ENCODE measurements around the gene SAMD11. TPM values are rescaled to one million over a fixed set of nuclear protein-coding genes. Genes with fewer than 3 reads are reported as not detected.

SAMD11 gene
- polyA plus RNA-seq, 1 of the 3 experiments (the other 2 are of a cell fraction): 2.1 TPM

GRCh38 chr1:951364-951763 is 27.6 kb downstream of the SAMD11 start:
- ChIA-PET POLR2A (no interaction called here), CTCF (interaction anchor here (0.5 to 1.5 kb wide), 10 partner anchors 11 to 56 kb away, joined by 3 to 12 read pairs (median 3); no protein-coding TSS in a partner anchor)
- no peak overlapping the region for H2AFZ ChIP-seq (ENCODE audit: low read depth)
- H3K27me3 ChIP-seq (ENCODE audit: insufficient read depth): no peaks in the 10 kb centered on the region
- H3K27ac ChIP-seq (ENCODE audit: low read depth in 2 of 2, low read length in 1 of 2): no peak overlapping the region
- no peaks in the 10 kb centered on the region for H3K4me1 ChIP-seq (ENCODE audit: control insufficient read depth in 1 of 2, insufficient read depth in 2 of 2, low read depth in 1 of 2, low read length in 1 of 2)
- H3K9me2 ChIP-seq: no peaks in the 10 kb centered on the region
- H3K4me2 ChIP-seq: no peak overlapping the region
- WGBS (ENCODE audit: low lambda C conversion rate): 86% methylated on average over 5 of the region's 6 CpGs
- H4K20me1 ChIP-seq (ENCODE audit: insufficient read depth): 0 out of 2 replicates have a peak, but pooled peaks cover 11% of the 10 kb centered on the region
- no peak for DNase-seq
- no peak for TF ChIP-seq JUND (IDR thresholded peaks at IDR 0.05)
- TF ChIP-seq USF1 (IDR thresholded peaks at IDR 0.05; ENCODE audit: borderline replicate concordance, low read depth): no peak
- TF ChIP-seq RAD21 (IDR thresholded peaks at IDR 0.05; ENCODE audit: low read length): peak; percentile 31; the same call in 1 of the 2 replicates
- peak; percentile 48 for TF ChIP-seq CTCF (IDR thresholded peaks at IDR 0.05)
- TF ChIP-seq SMC3 (IDR thresholded peaks at IDR 0.05; ENCODE audit: low read depth, low read length): peak; percentile 19; the same call in 1 of the 2 replicates
- no peak for TF ChIP-seq PBX3 (IDR thresholded peaks at IDR 0.05)
- no peaks in the 10 kb centered on the region for H3F3A ChIP-seq (replicated peaks; ENCODE audit: insufficient read depth)
- peaks cover 0 to 94% of the 10 kb centered on the region in 2 experiments for H3K36me3 ChIP-seq (replicated peaks in 1 of 2; ENCODE audit: control insufficient read depth in 1 of 2, insufficient read depth in 2 of 2, low read length in 1 of 2)
- no peaks in the 10 kb centered on the region for H3K79me2 ChIP-seq (ENCODE audit: insufficient read depth)
- no peaks in the 10 kb centered on the region for H3K9me3 ChIP-seq
- no peak overlapping the region for H3K4me3 ChIP-seq (ENCODE audit: low read depth in 2 of 2, low read length in 1 of 2)
- H3K9ac ChIP-seq: no peak overlapping the region

GRCh38 chr1:952201-952600 is 28.5 kb downstream of the SAMD11 start:
- Histone ChIP-seq H3F3A (replicated peaks; ENCODE audit: insufficient read depth) (no peaks in the 10 kb centered on the region), H3K9me2 (no peaks in the 10 kb centered on the region), H3K4me2 (no peak overlapping the region), H3K79me2 (ENCODE audit: insufficient read depth) (peaks cover 2% of the 10 kb centered on the region; the same call in 1 of the 2 replicates), H3K27ac (ENCODE audit: low read depth in 2 of 2, low read length in 1 of 2) (no peak overlapping the region), H4K20me1 (ENCODE audit: insufficient read depth) (0 out of 2 replicates have a peak, but pooled peaks cover 11% of the 10 kb centered on the region), H3K4me1 (ENCODE audit: control insufficient read depth in 1 of 2, insufficient read depth in 2 of 2, low read depth in 1 of 2, low read length in 1 of 2) (peaks cover 0 to under 1% of the 10 kb centered on the region in 2 experiments; a peak in 1 of 4 replicates), H3K27me3 (ENCODE audit: insufficient read depth) (no peaks in the 10 kb centered on the region), H3K9ac (no peak overlapping the region), H3K4me3 (ENCODE audit: low read depth in 2 of 2, low read length in 1 of 2) (no peak overlapping the region), H2AFZ (ENCODE audit: low read depth) (no peak overlapping the region), H3K36me3 (replicated peaks in 1 of 2; ENCODE audit: control insufficient read depth in 1 of 2, insufficient read depth in 2 of 2, low read length in 1 of 2) (peaks cover 0 to 97% of the 10 kb centered on the region in 2 experiments), H3K9me3 (no peaks in the 10 kb centered on the region)
- 82% methylated on average over 2 of the region's 15 CpGs for WGBS (ENCODE audit: low lambda C conversion rate)
- TF ChIP-seq PBX3 (IDR thresholded peaks at IDR 0.05): no peak
- TF ChIP-seq CTCF (IDR thresholded peaks at IDR 0.05): no peak
- TF ChIP-seq MAX (IDR thresholded peaks at IDR 0.05; ENCODE audit: low read depth): no peak
- no peak for TF ChIP-seq EP300 (IDR thresholded peaks at IDR 0.05; ENCODE audit: borderline replicate concordance in 1 of 2, low read depth in 1 of 2, low read length in 1 of 2)
- TF ChIP-seq SMC3 (IDR thresholded peaks at IDR 0.05; ENCODE audit: low read depth, low read length): no peak
- TF ChIP-seq TEAD4 (IDR thresholded peaks at IDR 0.05; ENCODE audit: borderline replicate concordance, insufficient read depth): no peak
- TF ChIP-seq NFIC (IDR thresholded peaks at IDR 0.05; ENCODE audit: borderline replicate concordance): no peak
- TF ChIP-seq MEF2A (IDR thresholded peaks at IDR 0.05; ENCODE audit: borderline replicate concordance, low read depth): no peak
- ChIA-PET POLR2A (no interaction called here), CTCF (interaction anchor here (0.5 to 1.5 kb wide), 9 partner anchors 10 to 57 kb away, joined by 3 to 12 read pairs (median 3); no protein-coding TSS in a partner anchor)
- DNase-seq: no peak
